Mucosa of descending colon (tissue), 3 donors: ENCODE results near the gene MAP1LC3B2. TPM values are rescaled to one million over a fixed set of nuclear protein-coding genes. Genes with fewer than 3 reads are reported as not detected.

Experiments used
- ATAC-seq: fragments of 200-7000 bp; cut with Tn5 transposase; one replicate; pipeline ENCODE4 v1.9.1; 2020; ENCODE audit warnings: mild to moderate bottlenecking, moderate library complexity
- DNase-seq, 3 donors: peaks; one replicate each; pipeline ENCODE4 v3.0.0-alpha.2; 2020
- H3K36me3 ChIP-seq: fragments of 200-600 bp; one replicate; pipeline ENCODE4 v1.8.0; 2021; ENCODE audit warnings: low read depth, mild to moderate bottlenecking
- H3K4me1 ChIP-seq: fragments of 200-600 bp; one replicate; pipeline ENCODE4 v1.8.0; 2021; ENCODE audit warnings: low read depth, mild to moderate bottlenecking
- H3K4me3 ChIP-seq: fragments of 200-600 bp; one replicate; pipeline ENCODE4 v1.8.0; 2021; ENCODE audit warnings: mild to moderate bottlenecking
- H3K9me3 ChIP-seq: fragments of 200-600 bp; one replicate; pipeline ENCODE4 v1.8.0; 2021; ENCODE audit warnings: mild to moderate bottlenecking
- CTCF ChIP-seq: fragments of 200-600 bp; IDR thresholded peaks from one replicate; pipeline ENCODE4 v1.8.0; 2022; ENCODE audit warnings: antibody characterized with exemption, mild to moderate bottlenecking
- intact Hi-C, 2 donors: fragments of 100-400 bp; cut with DNase I in 1 of 2; cut with micrococcal nuclease in 1 of 2; formaldehyde crosslinking; loops; one replicate each; pipeline versions ENCODE4 v1.11.0 to v1.11.1; 2022; cut with DNase I, micrococcal nuclease
- total RNA-seq, 3 donors: library from RNA; stranded (reverse); fragmentation: NEBNext Ultra II Directional in 2 of 3; extraction: Animal tissue kit (Norgen Biotek cat#: 25700) in 2 of 3; gene quantifications; one replicate each; pipeline versions ENCODE4 v1.2.1 to v1.2.4, GENCODE V29; 2021 to 2023
- donor health status: DM: no; HTN: no; CAD: no; lungs with moderate emphysema.
- donor health status: DM: no; HTN: no; CAD: no.
- donor health status: DM: no; HTN: yes; CAD: no.

Gene MAP1LC3B2
- total RNA-seq, 3 donors from 2014 or later = 1.6 to 2.0 (median 1.7) TPM

- peaks cover 17% of the 10 kb centered on the region for H3K4me1 ChIP-seq
- intact Hi-C loops = no loop called here
- no peaks in the 10 kb centered on the region for H3K9me3 ChIP-seq
- no peak for DNase-seq
- H3K36me3 ChIP-seq = no peaks in the 10 kb centered on the region
- no peak for ATAC-seq
- TF ChIP-seq CTCF = no peak
- no peak overlapping the region for H3K4me3 ChIP-seq
These were observed 2.7 kb upstream of the MAP1LC3B2 start for GRCh38 chr12:116556356-116556952.

- no peak for TF ChIP-seq CTCF
- no peak for ATAC-seq
- H3K9me3 ChIP-seq = no peaks in the 10 kb centered on the region
- no peak overlapping the region for H3K4me3 ChIP-seq
- intact Hi-C loops = no loop called here
- DNase-seq = no peak
- H3K4me1 ChIP-seq = peaks cover 17% of the 10 kb centered on the region
- H3K36me3 ChIP-seq = no peaks in the 10 kb centered on the region
These were observed 2.0 kb upstream of the MAP1LC3B2 start for GRCh38 chr12:116556964-116557698.

GRCh38 chr12:116558280-116559161 is 660 bp upstream of the MAP1LC3B2 start:
- Histone ChIP-seq H3K36me3 (no peaks in the 10 kb centered on the region), H3K9me3 (peaks cover 1% of the 10 kb centered on the region), H3K4me3 (no peak overlapping the region), H3K4me1 (peaks cover 17% of the 10 kb centered on the region)
- TF ChIP-seq CTCF = no peak
- intact Hi-C loops = no loop called here
- ATAC-seq = no peak
- DNase-seq = no peak

GRCh38 chr12:116561181-116561821 is 2.1 kb downstream of the MAP1LC3B2 start:
- DNase-seq (no peak), ATAC-seq (no peak)
- Histone ChIP-seq H3K36me3 (no peaks in the 10 kb centered on the region), H3K4me3 (no peak overlapping the region), H3K9me3 (peaks cover 11% of the 10 kb centered on the region), H3K4me1 (peaks cover 17% of the 10 kb centered on the region)
- intact Hi-C loops = no loop called here
- TF ChIP-seq CTCF = no peak

GRCh38 chr12:116562090-116562489 is 2.9 kb downstream of the MAP1LC3B2 start:
- no peak for ATAC-seq
- no peaks in the 10 kb centered on the region for H3K36me3 ChIP-seq

More at GRCh38 chr12:116562090-116562489, 2.9 kb downstream of the MAP1LC3B2 start:
- Histone ChIP-seq H3K4me1 (peaks cover 17% of the 10 kb centered on the region), H3K4me3 (no peak overlapping the region), H3K9me3 (peaks cover 11% of the 10 kb centered on the region)
- no peak for DNase-seq
- intact Hi-C loops = no loop called here
- no peak for TF ChIP-seq CTCF
